CD4-positive, alpha-beta T cell treated with Interleukin-17A for 4 hours (primary cell): ENCODE measurements around the gene BTG2.

Experiments
- DNase-seq: peaks from one replicate; pipeline ENCODE4 v3.0.0-alpha.2; 2020; ENCODE audit warnings: mixed read lengths

Gene BTG2

GRCh38 chr1:203320591-203321272 is 15.4 kb downstream of the BTG2 start:
- peak; percentile 88 for DNase-seq

- DNase-seq: no peak
These were observed 16.1 kb downstream of the BTG2 start for GRCh38 chr1:203321273-203322052.

DNA sequence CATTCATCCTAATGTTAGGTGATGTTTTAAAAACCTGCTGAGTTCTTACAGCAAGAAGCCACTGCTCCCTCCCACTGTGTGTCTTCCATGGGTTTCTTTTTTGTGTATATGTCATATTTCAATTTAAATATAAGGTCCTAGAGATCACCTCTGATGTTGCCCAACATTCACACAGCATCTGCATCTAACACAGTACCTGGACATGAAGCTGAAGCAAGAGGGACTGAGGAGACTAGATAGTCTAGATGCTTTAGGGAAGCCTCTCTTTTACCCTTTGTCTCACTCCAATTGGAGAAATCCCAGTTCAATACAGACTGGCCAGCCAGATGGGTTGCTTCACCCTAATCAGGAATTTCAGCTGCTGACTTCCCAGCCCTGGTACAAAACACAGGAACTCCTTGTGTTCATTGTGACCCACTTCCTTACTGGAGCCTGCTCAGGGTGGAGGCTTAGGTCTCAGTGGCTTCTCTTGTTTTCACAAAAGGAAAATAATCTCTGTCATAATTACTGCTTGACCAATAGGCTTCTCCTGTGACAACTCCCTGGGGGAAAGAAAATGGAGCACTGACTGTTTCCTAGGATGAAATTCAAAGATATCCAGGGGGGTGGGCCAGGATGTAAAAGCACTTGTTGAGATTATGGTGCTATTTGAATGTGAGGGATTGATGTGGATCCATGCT is 17.3 kb downstream of the BTG2 start:
- DNase-seq: no peak

GRCh38 chr1:203323587-203323986 is 18.3 kb downstream of the BTG2 start:
- DNase-seq: peak; percentile 37

- DNase-seq: peak; percentile 76
These were observed 19.0 kb downstream of the BTG2 start for GRCh38 chr1:203324105-203325025.

GRCh38 chr1:203325026-203325417 is 19.7 kb downstream of the BTG2 start:
- DNase-seq: peak; percentile 77

DNA sequence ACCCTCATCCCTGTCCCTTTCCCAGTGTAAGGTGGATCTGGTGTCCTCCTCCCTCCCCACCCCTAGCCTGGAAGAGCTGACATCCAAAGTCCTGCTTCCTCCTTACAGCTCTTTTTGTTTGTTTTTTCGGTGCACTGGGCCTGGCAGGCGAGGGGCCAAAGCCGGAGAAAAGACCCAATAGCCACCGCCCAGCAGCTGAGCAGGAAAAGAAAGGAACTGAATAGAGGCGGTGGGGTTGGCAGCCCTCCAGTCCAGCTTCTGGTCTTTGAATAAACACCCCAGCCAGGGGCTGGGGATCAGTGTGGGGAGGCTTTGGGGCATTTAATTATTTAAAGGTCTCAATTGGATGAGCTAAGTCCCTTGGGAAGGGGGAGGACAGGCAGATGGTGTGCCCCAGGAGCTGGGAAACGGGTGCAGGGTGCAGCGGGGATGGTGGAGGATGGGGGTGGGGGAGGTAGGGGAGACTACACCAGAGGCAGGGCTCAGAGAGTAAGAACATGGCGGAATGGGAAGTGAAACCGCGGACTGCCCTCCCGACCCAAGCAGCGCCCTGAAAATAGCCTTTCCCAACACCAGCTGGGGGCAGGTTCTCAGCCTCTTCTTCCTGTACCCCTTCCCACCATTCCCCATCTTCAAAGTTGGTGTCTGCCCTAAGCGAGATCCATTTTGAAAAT is 20.2 kb downstream of the BTG2 start:
- DNase-seq: no peak

DNA sequence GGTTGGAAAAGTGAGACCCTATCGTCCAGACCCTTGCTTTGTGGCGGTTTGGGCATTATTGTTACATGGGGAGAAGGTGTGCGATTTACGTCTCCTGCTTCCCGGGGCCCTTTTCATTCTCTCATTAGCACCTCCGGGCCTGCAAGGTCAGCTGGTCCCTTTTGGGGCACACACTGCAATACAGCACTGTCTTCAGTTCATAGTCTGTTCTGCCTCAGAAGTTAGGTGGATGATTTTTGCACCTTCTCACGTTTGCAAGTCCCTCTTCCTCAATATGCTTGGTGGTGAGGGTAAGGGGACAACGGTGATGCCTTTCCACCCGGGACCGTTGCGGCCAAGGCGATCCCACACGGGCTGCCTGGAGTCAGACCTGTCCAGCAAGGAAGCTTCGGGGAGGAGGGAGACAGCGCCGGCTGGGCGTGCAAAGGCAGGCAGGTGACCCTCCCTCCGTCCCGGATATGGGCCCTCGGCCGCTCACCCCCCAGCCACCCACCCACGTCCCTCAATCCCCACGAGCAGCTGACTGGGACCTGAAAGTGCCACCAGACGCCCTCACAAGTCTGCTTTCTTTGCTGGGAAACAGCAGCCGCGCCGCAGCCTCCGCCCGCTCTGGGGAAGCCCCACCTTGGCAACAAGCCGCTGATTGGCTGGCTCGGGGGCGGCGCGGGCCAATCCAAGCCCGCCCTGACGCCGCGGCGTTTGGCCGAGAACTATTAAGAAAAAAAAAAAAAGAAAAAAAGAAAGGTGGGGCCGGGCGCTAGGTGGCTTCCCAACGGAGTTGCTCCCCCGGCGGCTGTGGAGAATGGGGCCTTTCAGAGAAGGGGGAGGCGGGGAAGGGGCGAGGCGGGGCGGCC is 21.7 kb downstream of the BTG2 start:
- peak; percentile 95 for DNase-seq

DNA sequence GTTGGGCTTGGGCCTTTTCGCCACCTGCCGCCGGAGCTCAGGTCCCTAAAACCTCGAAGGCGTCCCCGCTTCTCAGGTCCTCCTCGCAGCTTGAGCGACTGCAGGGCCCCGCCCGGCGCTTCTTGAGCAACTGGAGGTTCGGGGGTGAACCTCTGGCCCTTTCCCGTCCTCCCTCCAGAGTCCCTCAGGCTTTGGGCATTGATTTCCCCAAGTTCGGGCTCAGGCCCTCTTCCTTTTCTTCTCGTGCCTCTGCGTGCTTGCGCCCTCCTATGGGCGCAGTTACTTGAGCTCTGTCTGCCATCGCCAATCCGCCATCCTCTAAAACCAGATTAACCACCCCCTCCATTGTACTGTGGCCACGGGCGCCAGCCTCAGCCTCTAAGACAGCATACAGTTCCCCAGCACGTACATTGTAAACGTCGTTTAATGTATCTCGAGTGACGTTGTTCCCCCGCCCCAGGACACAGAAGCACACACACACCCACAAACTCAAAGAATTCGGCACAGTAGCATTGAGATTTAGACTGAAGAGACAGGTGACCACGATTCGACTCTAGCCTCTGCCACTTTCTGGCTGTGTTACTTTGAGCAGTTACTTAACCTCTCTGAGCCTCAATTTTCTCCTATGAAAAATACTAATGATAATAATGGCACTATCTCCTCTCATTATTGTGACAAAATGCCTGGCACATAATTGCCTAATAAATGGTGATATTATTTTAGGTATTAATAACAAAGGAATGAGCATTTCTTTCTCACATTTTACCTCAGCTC is 22.6 kb downstream of the BTG2 start:
- DNase-seq: peak; percentile 76

- DNase-seq: no peak
These were observed 23.4 kb downstream of the BTG2 start for GRCh38 chr1:203328714-203329122.

DNA sequence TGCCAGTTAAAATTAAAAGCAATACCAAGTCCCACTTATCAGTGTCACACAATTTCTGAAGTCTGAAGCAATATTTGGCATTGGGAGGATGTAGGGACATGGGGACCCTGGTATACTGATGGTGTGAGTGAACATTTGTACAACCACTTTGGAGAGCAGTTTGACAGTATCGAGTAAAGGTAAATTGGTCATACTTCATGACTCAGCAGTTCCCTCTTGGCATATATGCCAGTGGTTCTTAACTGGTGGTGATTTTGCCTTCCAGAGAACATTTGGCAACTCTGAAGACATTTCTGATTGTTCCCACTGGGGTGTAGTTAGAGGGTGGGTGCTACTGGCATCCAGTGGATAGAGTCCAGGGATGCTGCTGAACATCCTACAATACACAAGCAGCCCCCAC is 25.9 kb downstream of the BTG2 start:
- no peak for DNase-seq

DNA sequence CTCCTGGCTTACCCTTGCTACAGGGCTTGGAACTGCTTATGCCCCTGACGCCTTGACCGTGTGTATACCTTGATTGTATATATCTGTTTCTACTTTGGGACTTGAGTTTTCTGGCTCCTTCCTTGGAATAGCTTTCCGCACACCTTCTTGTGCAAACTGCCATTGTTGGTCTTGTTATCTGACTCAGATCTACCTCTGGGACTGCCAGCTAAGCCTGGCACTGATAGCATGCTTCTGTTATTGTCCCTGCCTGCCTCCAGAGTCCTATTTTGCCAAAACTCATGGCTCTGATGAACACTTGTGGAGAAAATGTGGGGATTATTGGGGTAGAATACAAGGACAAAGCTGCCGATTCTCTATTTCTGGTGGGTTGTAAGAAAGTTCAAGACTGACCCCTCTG is 30.2 kb downstream of the BTG2 start:
- DNase-seq: no peak

DNA sequence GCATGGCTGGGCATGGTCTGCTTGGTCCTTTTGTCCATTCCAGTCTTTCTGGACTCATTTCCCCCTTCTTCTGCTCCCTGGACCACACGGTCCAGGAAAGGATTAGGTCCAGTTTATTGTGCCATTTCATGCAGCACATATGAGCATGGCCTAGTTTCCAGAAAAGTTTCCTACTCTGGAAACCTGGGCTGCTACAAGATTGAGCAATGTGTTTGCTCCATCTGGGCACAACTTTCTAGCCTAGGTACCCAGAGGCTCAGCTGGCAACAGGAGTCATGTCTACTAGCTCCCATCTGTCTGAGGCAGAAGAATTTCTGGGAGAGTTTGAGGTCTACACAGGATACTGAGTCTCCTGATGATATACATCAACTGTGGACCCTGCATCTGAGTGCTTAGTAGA is 30.8 kb downstream of the BTG2 start:
- no peak for DNase-seq

DNA sequence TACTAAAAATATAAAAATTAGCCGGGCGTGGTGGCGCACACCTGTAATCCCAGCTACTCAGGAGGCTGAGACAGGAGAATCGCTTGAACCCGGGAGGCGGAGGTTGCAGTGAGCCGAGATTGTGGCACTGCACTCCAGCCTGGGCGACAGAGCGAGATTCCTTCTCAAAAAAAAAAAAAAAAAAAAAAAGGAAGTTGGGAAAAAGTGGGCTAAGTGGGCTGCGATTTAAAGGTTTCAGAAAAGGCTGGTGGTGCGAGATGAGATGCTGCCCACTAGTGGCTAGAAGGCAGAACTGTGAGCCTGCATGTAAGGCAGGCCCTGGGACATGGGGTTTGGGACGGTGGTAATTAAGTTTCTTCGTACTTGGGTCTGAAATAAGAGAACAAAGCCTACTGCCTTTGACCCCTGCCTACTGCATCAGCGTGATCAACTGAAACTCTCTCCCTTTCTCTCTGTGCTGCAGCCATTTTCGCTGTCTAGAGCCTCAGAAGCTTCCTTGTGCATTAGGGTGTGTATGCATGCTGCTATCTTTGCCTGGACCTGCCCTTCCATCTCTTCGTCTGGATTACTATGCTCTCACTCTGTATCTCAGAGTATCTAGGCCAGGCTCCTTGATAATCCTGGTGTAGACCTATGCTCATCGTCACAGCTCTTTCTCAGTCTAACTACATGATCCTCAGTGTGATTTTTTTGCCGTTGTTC is 33.2 kb downstream of the BTG2 start:
- DNase-seq: peak; percentile 70

- peak; percentile 71 for DNase-seq
These were observed 34.9 kb downstream of the BTG2 start for GRCh38 chr1:203340112-203340790.

DNA sequence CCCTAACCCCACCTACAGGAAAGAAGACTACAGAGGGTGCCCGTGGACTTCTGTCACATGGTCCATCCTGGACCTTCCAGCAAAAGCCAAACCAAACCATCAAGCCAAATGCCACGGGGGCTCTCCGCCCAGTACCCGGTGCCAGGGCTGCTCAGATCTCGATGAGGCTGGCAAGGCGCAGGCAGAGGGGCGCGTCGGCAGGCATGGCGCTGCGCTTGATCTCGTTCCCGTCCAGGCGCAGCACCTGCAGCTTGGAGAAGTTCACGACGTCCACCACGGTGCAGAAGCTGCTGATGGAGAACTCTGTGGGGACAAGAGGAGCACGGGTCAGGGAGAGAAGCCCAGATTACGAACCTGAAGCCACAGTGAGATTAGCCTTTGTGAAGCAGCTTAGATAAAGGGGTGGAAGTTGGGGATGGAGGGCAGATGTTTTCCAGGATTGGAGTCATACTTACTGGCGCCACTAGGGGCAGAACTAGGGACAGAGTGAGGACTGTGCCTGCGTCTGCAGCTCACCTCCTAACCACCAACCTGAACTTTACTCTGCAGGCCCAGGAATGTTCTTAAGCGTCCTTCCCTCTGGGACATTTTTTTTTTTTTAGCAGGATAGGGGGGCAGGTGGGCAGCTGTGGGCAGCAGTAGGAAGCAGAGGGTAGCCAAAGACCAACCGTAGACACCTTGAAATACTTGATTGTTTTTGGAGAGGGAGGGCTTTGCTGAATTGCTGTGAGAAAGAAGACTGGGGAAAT is 37.0 kb downstream of the BTG2 start:
- peak; percentile 68 for DNase-seq

GRCh38 chr1:203343956-203344754 is 38.8 kb downstream of the BTG2 start:
- no peak for DNase-seq
